Measurements from ENCODE around the gene PDGFB.
"Not testable (repeated sequence)": the region's sequence is repeated elsewhere in the genome, so short reads cannot be mapped to it uniquely, and the experiment has no call there.

The PDGFB gene

GRCh38 chr22:39225591-39225990, 19.2 kb downstream of the PDGFB start:
- no peak for DNase-seq (ENCODE audit: low read depth)

- no peak for DNase-seq (ENCODE audit: low read depth)
These were observed 20.2 kb downstream of the PDGFB start for GRCh38 chr22:39224550-39224949.

GRCh38 chr22:39223091-39223710, 21.6 kb downstream of the PDGFB start:
- no peak for DNase-seq (ENCODE audit: low read depth)

GRCh38 chr22:39221999-39222686, 22.6 kb downstream of the PDGFB start:
- DNase-seq (ENCODE audit: low read depth): no peak

- DNase-seq (ENCODE audit: low read depth): no peak
These were observed 23.6 kb downstream of the PDGFB start for GRCh38 chr22:39220890-39221850.

GRCh38 chr22:39220450-39220849, 24.3 kb downstream of the PDGFB start:
- no peak for DNase-seq (ENCODE audit: low read depth)

GRCh38 chr22:39219071-39220039, 25.4 kb downstream of the PDGFB start:
- DNase-seq (ENCODE audit: low read depth): no peak

- DNase-seq (ENCODE audit: low read depth): not testable (repeated sequence)
These were observed 26.4 kb downstream of the PDGFB start for GRCh38 chr22:39218432-39218831.

- no peak for DNase-seq (ENCODE audit: low read depth)
These were observed 28.7 kb downstream of the PDGFB start for GRCh38 chr22:39216143-39216490.

- DNase-seq (ENCODE audit: low read depth): no peak
These were observed 29.2 kb downstream of the PDGFB start for GRCh38 chr22:39215426-39216142.

GRCh38 chr22:39215070-39215396, 29.7 kb downstream of the PDGFB start:
- no peak for DNase-seq (ENCODE audit: low read depth)

GRCh38 chr22:39214383-39215069, 30.3 kb downstream of the PDGFB start:
- DNase-seq (ENCODE audit: low read depth): no peak

GRCh38 chr22:39214006-39214382, 30.8 kb downstream of the PDGFB start:
- DNase-seq (ENCODE audit: low read depth): no peak

GRCh38 chr22:39212721-39213376, 31.9 kb downstream of the PDGFB start:
- DNase-seq (ENCODE audit: low read depth): no peak

GRCh38 chr22:39209756-39210155, 35.0 kb downstream of the PDGFB start:
- DNase-seq (ENCODE audit: low read depth): no peak

GRCh38 chr22:39208013-39208680, 36.6 kb downstream of the PDGFB start:
- no peak for DNase-seq (ENCODE audit: low read depth)

GRCh38 chr22:39207141-39208012, 37.4 kb downstream of the PDGFB start:
- DNase-seq (ENCODE audit: low read depth): no peak

- no peak for DNase-seq (ENCODE audit: low read depth)
These were observed 38.3 kb downstream of the PDGFB start for GRCh38 chr22:39206491-39206890.
